ENCODE measurements around the gene JAG2. TPM values are rescaled to one million over a fixed set of nuclear protein-coding genes. Genes with fewer than 3 reads are reported as not detected.
A peak's percentile ranks its signal among the peaks of the same experiment; 100 is the strongest.

The JAG2 gene
- total and polyA plus RNA-seq, 7 donors = 10.6 to 34.0 (median 25.9) TPM

GRCh38 chr14:105211086-105211757 is 42.6 kb upstream of the JAG2 start:
- H3K9me3 ChIP-seq = no peaks in the 10 kb centered on the region
- intact Hi-C loops (cut with DNase I) = no loop called here
- H3K4me3 ChIP-seq = no peak overlapping the region
- H3K27ac ChIP-seq = no peak overlapping the region
- no peak for ATAC-seq
- DNase-seq = peak in 1 of 2 donors; percentile 6
- TF ChIP-seq CTCF (IDR thresholded peaks at IDR 0.05) = no peak
- 91 to 95% (median 93%) methylated on average over 19 to 23 of the region's 23 CpGs for WGBS, 3 donors
- no peaks in the 10 kb centered on the region for H3K27me3 ChIP-seq (ENCODE audit: insufficient read depth in 3 of 3, low read length in 2 of 3)
- peaks cover 14% of the 10 kb centered on the region for H3K4me1 ChIP-seq
- peaks cover 0 to 14% of the 10 kb centered on the region in 2 donors for H3K36me3 ChIP-seq (ENCODE audit: insufficient read depth in 1 of 2, low read depth in 1 of 2)

GRCh38 chr14:105210266-105211025 is 41.9 kb upstream of the JAG2 start:
- H3K9me3 ChIP-seq = no peaks in the 10 kb centered on the region
- no peak for TF ChIP-seq CTCF (IDR thresholded peaks at IDR 0.05)
- no peaks in the 10 kb centered on the region for H3K27me3 ChIP-seq (ENCODE audit: insufficient read depth in 3 of 3, low read length in 2 of 3)
- no peak for DNase-seq
- WGBS, 3 donors = 88 to 93% (median 92%) methylated on average over 30 of the region's 30 CpGs
- H3K4me3 ChIP-seq = no peak overlapping the region
- peaks cover 17% of the 10 kb centered on the region for H3K4me1 ChIP-seq
- intact Hi-C loops (cut with DNase I) = no loop called here
- H3K36me3 ChIP-seq (ENCODE audit: insufficient read depth in 1 of 2, low read depth in 1 of 2) = peaks cover 0 to 14% of the 10 kb centered on the region in 2 donors
- ATAC-seq = no peak
- H3K27ac ChIP-seq = no peak overlapping the region

GRCh38 chr14:105209646-105210045 is 41.1 kb upstream of the JAG2 start:
- intact Hi-C loops (cut with DNase I) = no loop called here
- no peak overlapping the region for H3K4me3 ChIP-seq
- 89 to 94% (median 93%) methylated on average over 14 to 16 of the region's 16 CpGs for WGBS, 3 donors
- H3K4me1 ChIP-seq = peaks cover 25% of the 10 kb centered on the region
- ATAC-seq (no peak), DNase-seq (no peak)
- H3K36me3 ChIP-seq (ENCODE audit: insufficient read depth in 1 of 2, low read depth in 1 of 2) = peaks cover 0 to 14% of the 10 kb centered on the region in 2 donors
- no peak for TF ChIP-seq CTCF (IDR thresholded peaks at IDR 0.05)
- H3K9me3 ChIP-seq = no peaks in the 10 kb centered on the region
- no peak overlapping the region for H3K27ac ChIP-seq
- no peaks in the 10 kb centered on the region for H3K27me3 ChIP-seq (ENCODE audit: insufficient read depth in 3 of 3, low read length in 2 of 3)

- ATAC-seq = no peak
- H3K4me1 ChIP-seq = peaks cover 27% of the 10 kb centered on the region
- H3K36me3 ChIP-seq (ENCODE audit: insufficient read depth in 1 of 2, low read depth in 1 of 2) = peaks cover 0 to 14% of the 10 kb centered on the region in 2 donors
- 94 to 96% (median 95%) methylated on average over 8 of the region's 8 CpGs for WGBS, 3 donors
- intact Hi-C loops (cut with DNase I) = no loop called here
- TF ChIP-seq CTCF (IDR thresholded peaks at IDR 0.05) = no peak
- no peak for DNase-seq
- H3K4me3 ChIP-seq = no peak overlapping the region
- H3K27ac ChIP-seq = no peak overlapping the region
- no peaks in the 10 kb centered on the region for H3K27me3 ChIP-seq (ENCODE audit: insufficient read depth in 3 of 3, low read length in 2 of 3)
- H3K9me3 ChIP-seq = no peaks in the 10 kb centered on the region
Measured at GRCh38 chr14:105209091-105209490, 40.5 kb upstream of the JAG2 start.
